ENCODE data around the gene DDIT3. TPM values are rescaled to one million over a fixed set of nuclear protein-coding genes. Genes with fewer than 3 reads are reported as not detected.

Gene DDIT3
- total RNA-seq, 1 experiment from 2014 or later, result 27.4 TPM

DNA sequence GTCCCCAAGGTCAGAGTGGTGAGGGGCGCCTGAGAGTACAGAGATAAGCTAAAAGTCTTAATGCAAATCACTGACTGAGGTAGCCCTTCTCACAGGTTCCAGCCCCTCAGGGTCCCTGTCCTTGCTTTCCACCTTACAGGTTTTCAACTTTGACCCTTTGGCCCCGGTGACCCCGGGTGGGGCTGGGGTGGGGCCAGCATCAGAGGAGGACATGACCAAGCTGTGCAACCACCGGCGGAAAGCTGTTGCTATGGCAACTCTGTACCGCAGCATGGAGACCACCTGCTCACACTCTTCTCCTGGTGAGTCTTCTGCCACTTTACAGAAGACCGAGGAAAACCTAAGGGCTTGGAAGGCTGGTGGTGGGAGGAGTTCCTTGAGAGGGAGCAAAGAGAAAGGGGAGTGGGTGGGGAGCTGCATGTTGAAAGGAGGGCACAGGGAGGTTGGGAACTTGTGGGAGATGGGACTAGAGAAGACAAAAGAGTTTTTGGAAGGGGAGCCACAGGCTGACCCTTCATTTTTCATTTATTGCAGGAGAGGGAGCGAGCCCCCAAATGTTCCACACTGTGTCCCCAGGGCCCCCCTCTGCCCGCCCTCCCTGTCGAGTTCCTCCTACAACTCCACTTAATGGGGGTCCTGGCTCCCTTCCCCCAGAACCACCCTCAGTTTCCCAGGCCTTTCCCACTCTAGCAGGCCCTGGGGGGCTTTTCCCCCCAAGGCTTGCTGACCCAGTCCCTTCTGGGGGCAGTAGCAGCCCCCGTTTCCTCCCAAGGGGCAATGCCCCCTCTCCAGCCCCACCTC, 4.7 kb upstream of the DDIT3 start:
- Histone ChIP-seq H3K9me3 (ENCODE audit: low read length) (no peaks in the 10 kb centered on the region), H4K20me1 (ENCODE audit: low read length) (peaks cover 1% of the 10 kb centered on the region; the same call in 1 of the 2 replicates), H3F3A (ENCODE audit: low read length, unreplicated experiment) (no peaks in the 10 kb centered on the region), H3K79me2 (ENCODE audit: low read length) (peaks cover 27% of the 10 kb centered on the region), H3K27ac (ENCODE audit: low read length) (no peak overlapping the region), H2AFZ (ENCODE audit: low read length) (no peak overlapping the region), H3K4me3 (ENCODE audit: low read length) (peak overlapping the region; percentile 71; the same call in 1 of the 2 replicates), H3K4me1 (ENCODE audit: insufficient read depth, low read length) (peaks cover 32% of the 10 kb centered on the region), H3K9ac (ENCODE audit: low read length) (no peak overlapping the region), H3K36me3 (ENCODE audit: low read depth, low read length) (peaks cover 27% of the 10 kb centered on the region), H3K9me2 (replicated peaks; ENCODE audit: low read length) (no peaks in the 10 kb centered on the region), H3K27me3 (ENCODE audit: low read length) (no peaks in the 10 kb centered on the region), H3K4me2 (ENCODE audit: low read length) (peak overlapping the region; percentile 87)
- intact Hi-C loops (cut with micrococcal nuclease), result no loop called here
- BruUV-seq (replicated peaks), result no TSS peak
- ChIA-PET CTCF (interaction anchor here (1.0 kb wide), 1 partner anchor 202 kb away, joined by 3 read pairs; no protein-coding TSS in a partner anchor), POLR2A (ENCODE audit: unreplicated experiment) (interaction anchor here (0.8 kb wide), 1 partner anchor 219 kb away, joined by 5 read pairs; no protein-coding TSS in a partner anchor)
- no peak for DNase-seq
- ATAC-seq, result no peak
- TF ChIP-seq EZH2phosphoT487 (IDR thresholded peaks at IDR 0.05; ENCODE audit: borderline replicate concordance, low read length) (no peak), EZH2 (IDR thresholded peaks at IDR 0.05; ENCODE audit: low read length, unreplicated experiment) (no peak), CTCF (conservative IDR thresholded peaks at IDR 0.05; ENCODE audit: low read depth, low read length) (no peak)

GRCh38 chr12:57523706-57524614, 3.6 kb upstream of the DDIT3 start:
- Histone ChIP-seq H3K9ac (ENCODE audit: low read length) (peak overlapping the region; percentile 50), H3K27ac (ENCODE audit: low read length) (peak overlapping the region; percentile 4; the same call in 1 of the 2 replicates), H3K4me1 (ENCODE audit: insufficient read depth, low read length) (peaks cover 37% of the 10 kb centered on the region), H3K4me2 (ENCODE audit: low read length) (peak overlapping the region; percentile 87), H3K4me3 (ENCODE audit: low read length) (peak overlapping the region; percentile 71), H3K36me3 (ENCODE audit: low read depth, low read length) (peaks cover 26% of the 10 kb centered on the region), H3F3A (ENCODE audit: low read length, unreplicated experiment) (no peaks in the 10 kb centered on the region), H3K9me3 (ENCODE audit: low read length) (no peaks in the 10 kb centered on the region), H3K9me2 (replicated peaks; ENCODE audit: low read length) (no peaks in the 10 kb centered on the region), H4K20me1 (ENCODE audit: low read length) (peaks cover 12% of the 10 kb centered on the region), H2AFZ (ENCODE audit: low read length) (no peak overlapping the region), H3K27me3 (ENCODE audit: low read length) (no peaks in the 10 kb centered on the region), H3K79me2 (ENCODE audit: low read length) (peaks cover 38% of the 10 kb centered on the region)
- intact Hi-C loops (cut with micrococcal nuclease), result no loop called here
- no TSS peak for BruUV-seq (replicated peaks)
- DNase-seq, result no peak
- CTCF ChIA-PET, result interaction anchor here (0.6 to 1.0 kb wide), 2 partner anchors 203 to 213 kb away, joined by 3 to 12 read pairs; no protein-coding TSS in a partner anchor
- POLR2A ChIA-PET (ENCODE audit: unreplicated experiment), result no interaction called here
- TF ChIP-seq EZH2phosphoT487 (IDR thresholded peaks at IDR 0.05; ENCODE audit: borderline replicate concordance, low read length) (no peak), EZH2 (IDR thresholded peaks at IDR 0.05; ENCODE audit: low read length, unreplicated experiment) (no peak), CTCF (conservative IDR thresholded peaks at IDR 0.05; ENCODE audit: low read depth, low read length) (no peak)
- ATAC-seq, result no peak

Measured in PC-3 (cell line).